Loucy (cell line): ENCODE measurements around the gene KHK.
A peak's percentile ranks its signal among the peaks of the same experiment; 100 is the strongest.

Source experiments
- H2AFZ ChIP-seq: fragments of 200-600 bp; sonication (generic); 2 replicates; pipeline ENCODE4 v1.6.0; 2016; ENCODE audit warnings: antibody characterized with exemption, mild to moderate bottlenecking, low read length, moderate library complexity
- H3F3A ChIP-seq: fragments of 200-600 bp; 2 replicates; pipeline ENCODE4 v1.6.0; 2016; ENCODE audit warnings: antibody characterized with exemption, low read depth, mild to moderate bottlenecking
- H3K27me3 ChIP-seq: fragments of 200-600 bp; sonication (generic); 2 replicates; pipeline ENCODE4 v1.6.1; 2014; ENCODE audit warnings: low read length, mild to moderate bottlenecking; ENCODE audit not compliant: insufficient read depth, poor library complexity, severe bottlenecking
- H3K36me3 ChIP-seq: fragments of 200-600 bp; sonication (generic); 2 replicates; pipeline ENCODE4 v1.6.1; 2016; ENCODE audit warnings: low read length; ENCODE audit not compliant: insufficient read depth
- H3K4me1 ChIP-seq: fragments of 200-600 bp; sonication (generic); 2 replicates; pipeline ENCODE4 v1.5.1; 2014; ENCODE audit warnings: low read length, mild to moderate bottlenecking; ENCODE audit not compliant: insufficient read depth, poor library complexity, severe bottlenecking
- H3K4me2 ChIP-seq: fragments of 200-600 bp; sonication (generic); 2 replicates; pipeline ENCODE4 v1.6.0; 2014; ENCODE audit warnings: antibody characterized with exemption, low read length, low read depth, mild to moderate bottlenecking; ENCODE audit not compliant: poor library complexity, severe bottlenecking
- H3K4me3 ChIP-seq: fragments of 200-600 bp; sonication (generic); 2 replicates; pipeline ENCODE4 v1.5.1; 2014; ENCODE audit warnings: low read length, mild to moderate bottlenecking, mixed read lengths; ENCODE audit not compliant: poor library complexity, severe bottlenecking
- H3K79me2 ChIP-seq: fragments of 200-600 bp; sonication (generic); 2 replicates; pipeline ENCODE4 v1.6.1; 2014; ENCODE audit warnings: low read length; ENCODE audit not compliant: insufficient read depth
- H3K9ac ChIP-seq: fragments of 200-600 bp; sonication (generic); 2 replicates; pipeline ENCODE4 v1.6.0; 2014; ENCODE audit warnings: mild to moderate bottlenecking, low read depth, low read length, moderate library complexity; ENCODE audit not compliant: poor library complexity, severe bottlenecking
- H3K9me2 ChIP-seq: fragments of 200-600 bp; sonication (generic); replicated peaks from 2 replicates; pipeline ENCODE4 v1.6.1; 2016; ENCODE audit warnings: low read depth, low read length, mixed read lengths
- H3K9me3 ChIP-seq: fragments of 200-600 bp; sonication (generic); 2 replicates; pipeline ENCODE4 v1.6.1; 2014; ENCODE audit warnings: mild to moderate bottlenecking, antibody characterized with exemption, low read length, low read depth; ENCODE audit not compliant: insufficient read depth
- H4K20me1 ChIP-seq: fragments of 200-600 bp; sonication (generic); 2 replicates; pipeline ENCODE4 v1.6.0; 2014; ENCODE audit warnings: antibody characterized with exemption, low read length, mild to moderate bottlenecking; ENCODE audit not compliant: insufficient read depth, poor library complexity, severe bottlenecking
- EZH2phosphoT487 ChIP-seq: fragments of 200-600 bp; IDR thresholded peaks from 2 replicates; pipeline ENCODE4 v1.6.1; 2018; ENCODE audit warnings: antibody characterized with exemption, mild to moderate bottlenecking, moderate library complexity, borderline replicate concordance
- TF ChIP-seq, protein P1 (sequence below): fragments of 200-600 bp; sonication (generic); conservative IDR thresholded peaks from 2 replicates; pipeline ENCODE4 v1.5.1; 2014; ENCODE audit warnings: mild to moderate bottlenecking, antibody characterized with exemption, low read length

Gene KHK

DNA sequence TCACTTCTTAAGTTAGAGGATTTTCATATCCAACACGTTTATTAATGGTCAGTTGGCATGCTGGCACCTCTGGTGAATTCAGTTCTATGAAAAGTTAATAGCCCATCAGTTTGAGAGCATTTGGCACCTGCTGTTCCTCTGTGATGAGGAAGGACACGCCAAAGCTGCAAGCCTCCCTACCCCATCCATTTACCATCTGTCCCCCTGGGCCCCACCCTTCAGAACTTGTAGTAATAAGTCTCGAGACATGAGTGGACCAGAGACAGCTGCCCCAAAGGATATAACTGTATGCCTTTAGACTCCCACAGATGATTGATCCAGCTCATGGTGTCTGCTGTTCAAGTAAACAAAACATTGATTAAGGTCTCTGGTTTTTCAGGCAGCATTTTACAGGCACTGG is 21.4 kb upstream of the KHK start:
- Histone ChIP-seq H3K36me3 (no peaks in the 10 kb centered on the region), H2AFZ (no peak overlapping the region), H3K79me2 (peaks cover 30% of the 10 kb centered on the region), H3K9me2 (no peaks in the 10 kb centered on the region), H3K9me3 (no peaks in the 10 kb centered on the region), H3K9ac (no peak overlapping the region), H4K20me1 (peaks cover 10% of the 10 kb centered on the region), H3K27me3 (no peaks in the 10 kb centered on the region), H3K4me2 (no peak overlapping the region), H3K4me1 (peaks cover 17% of the 10 kb centered on the region), H3K4me3 (no peak overlapping the region), H3F3A (no peaks in the 10 kb centered on the region)
- no peak for TF ChIP-seq EZH2phosphoT487
- TF ChIP-seq, protein P1, sequence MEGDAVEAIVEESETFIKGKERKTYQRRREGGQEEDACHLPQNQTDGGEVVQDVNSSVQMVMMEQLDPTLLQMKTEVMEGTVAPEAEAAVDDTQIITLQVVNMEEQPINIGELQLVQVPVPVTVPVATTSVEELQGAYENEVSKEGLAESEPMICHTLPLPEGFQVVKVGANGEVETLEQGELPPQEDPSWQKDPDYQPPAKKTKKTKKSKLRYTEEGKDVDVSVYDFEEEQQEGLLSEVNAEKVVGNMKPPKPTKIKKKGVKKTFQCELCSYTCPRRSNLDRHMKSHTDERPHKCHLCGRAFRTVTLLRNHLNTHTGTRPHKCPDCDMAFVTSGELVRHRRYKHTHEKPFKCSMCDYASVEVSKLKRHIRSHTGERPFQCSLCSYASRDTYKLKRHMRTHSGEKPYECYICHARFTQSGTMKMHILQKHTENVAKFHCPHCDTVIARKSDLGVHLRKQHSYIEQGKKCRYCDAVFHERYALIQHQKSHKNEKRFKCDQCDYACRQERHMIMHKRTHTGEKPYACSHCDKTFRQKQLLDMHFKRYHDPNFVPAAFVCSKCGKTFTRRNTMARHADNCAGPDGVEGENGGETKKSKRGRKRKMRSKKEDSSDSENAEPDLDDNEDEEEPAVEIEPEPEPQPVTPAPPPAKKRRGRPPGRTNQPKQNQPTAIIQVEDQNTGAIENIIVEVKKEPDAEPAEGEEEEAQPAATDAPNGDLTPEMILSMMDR, result no peak

DNA sequence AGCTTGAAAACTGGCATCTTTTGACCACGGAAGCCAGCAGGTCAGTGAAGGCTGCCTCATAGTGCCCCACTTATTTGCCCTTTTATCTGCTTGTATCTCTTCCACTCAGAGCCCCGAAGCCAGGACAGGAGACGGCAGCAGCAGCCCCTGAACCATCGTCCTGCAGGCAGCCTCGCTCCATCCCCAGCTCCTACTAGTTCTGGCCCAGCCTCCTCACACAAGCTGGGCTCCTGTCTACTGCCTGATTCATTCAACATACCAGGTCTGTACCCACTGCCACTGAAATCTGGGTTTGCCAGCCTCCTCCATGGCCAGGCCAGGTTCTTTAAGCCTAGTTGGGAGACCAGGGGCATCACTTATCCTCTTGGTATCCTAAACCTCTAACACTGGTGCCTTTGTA is 19.2 kb upstream of the KHK start:
- no peaks in the 10 kb centered on the region for H3K9me3 ChIP-seq
- no peaks in the 10 kb centered on the region for H3K36me3 ChIP-seq
- H3F3A ChIP-seq, result no peaks in the 10 kb centered on the region
- no peak overlapping the region for H3K4me3 ChIP-seq
- no peak overlapping the region for H2AFZ ChIP-seq
- H3K4me2 ChIP-seq, result no peak overlapping the region
- H3K9me2 ChIP-seq, result no peaks in the 10 kb centered on the region
- no peak overlapping the region for H3K9ac ChIP-seq
- H3K79me2 ChIP-seq, result peaks cover 43% of the 10 kb centered on the region
- no peaks in the 10 kb centered on the region for H3K27me3 ChIP-seq
- H3K4me1 ChIP-seq, result peaks cover 25% of the 10 kb centered on the region
- no peak for TF ChIP-seq EZH2phosphoT487
- TF ChIP-seq, protein P1, result no peak
- peaks cover 21% of the 10 kb centered on the region for H4K20me1 ChIP-seq

DNA sequence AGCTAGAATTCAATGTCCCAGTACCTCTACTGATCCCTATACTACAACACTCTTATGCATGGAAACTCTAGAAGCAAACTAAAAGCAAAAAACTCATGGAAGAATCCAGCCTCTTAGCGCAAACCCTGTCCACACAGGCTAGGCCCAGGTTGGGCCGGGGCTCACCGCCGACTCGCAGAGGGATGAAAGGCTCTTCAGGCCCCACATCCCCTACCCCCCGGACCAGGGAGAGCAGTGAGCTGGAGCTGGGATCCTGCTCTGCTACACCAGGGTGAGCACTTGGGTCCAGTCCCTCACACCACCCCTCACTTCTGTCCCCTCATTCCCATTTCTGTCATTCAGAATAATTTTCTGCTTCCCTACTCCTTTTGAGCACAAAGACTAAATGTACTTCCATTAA is 17.1 kb upstream of the KHK start:
- peak overlapping the region; percentile 95 for H3K9ac ChIP-seq
- H3K4me2 ChIP-seq, result peak overlapping the region; percentile 97

More for the DNA sequence above, 17.1 kb upstream of the KHK start:
- peaks cover 21% of the 10 kb centered on the region for H4K20me1 ChIP-seq
- peaks cover 43% of the 10 kb centered on the region for H3K79me2 ChIP-seq
- H3K4me1 ChIP-seq, result peaks cover 36% of the 10 kb centered on the region
- no peaks in the 10 kb centered on the region for H3F3A ChIP-seq
- H2AFZ ChIP-seq, result no peak overlapping the region
- no peaks in the 10 kb centered on the region for H3K27me3 ChIP-seq
- H3K36me3 ChIP-seq, result no peaks in the 10 kb centered on the region
- H3K4me3 ChIP-seq, result peak overlapping the region; percentile 88
- TF ChIP-seq, protein P1, result no peak
- TF ChIP-seq EZH2phosphoT487, result no peak
- H3K9me3 ChIP-seq, result no peaks in the 10 kb centered on the region
- H3K9me2 ChIP-seq, result no peaks in the 10 kb centered on the region
